GM19238 (cell line): Measurements from ENCODE around the gene SCAMP3.

Experiments used
- DNase-seq: peaks from one replicate; pipeline ENCODE4 v3.0.0; 2011; ENCODE audit warnings: low spot score; ENCODE audit not compliant: insufficient read length

The SCAMP3 gene

GRCh38 chr1:155207806-155208540 lies 54.2 kb downstream of the SCAMP3 start, which contains the start of gene THBS3:
Gene THBS3, minus strand, starts transcription at chr1:155207897. Its CDS starts 21 bp downstream, at chr1:155207876.
- no peak for DNase-seq

GRCh38 chr1:155206891-155207805 lies 55.0 kb downstream of the SCAMP3 start:
- peak; percentile 76 for DNase-seq
